Caco-2 (cell line): ENCODE measurements around the gene PRR15L. TPM values are rescaled to one million over a fixed set of nuclear protein-coding genes. Genes with fewer than 3 reads are reported as not detected.

ENCODE experiments used
- BruUV-seq: library from RNA; stranded (reverse); fragments of 400-500 nt; replicated peaks from 2 replicates; lab custom pipeline; 2021; lab: Mats Ljungman, UMichigan
- CTCF ChIA-PET: fragments of 300-600 bp; sonication (Branson Sonifier 250); formaldehyde crosslinking; loops from one replicate; lab custom pipeline; 2022; ENCODE audit warnings: antibody characterized with exemption; lab: Charles Lee
- POLR2A ChIA-PET: fragments of 300-600 bp; sonication (Branson Sonifier 250); formaldehyde crosslinking; loops from one replicate; lab custom pipeline; 2022; ENCODE audit warnings: antibody characterized with exemption; lab: Charles Lee
- DNase-seq, 2 experiments: peaks; one replicate each; pipeline versions ENCODE4 v3.0.0 to v3.0.0-alpha.2; 2020 to 2022
- H3K27me3 ChIP-seq: replicated peaks from 2 replicates; pipeline ENCODE4 v1.6.0; 2011; ENCODE audit warnings: low read length; ENCODE audit not compliant: control insufficient read depth, insufficient read depth
- H3K36me3 ChIP-seq: 2 replicates; pipeline ENCODE4 v1.5.1; 2011; ENCODE audit warnings: low read length; ENCODE audit not compliant: control insufficient read depth, insufficient read depth
- H3K4me1 ChIP-seq: fragments of 250-450 bp; sonication (Bioruptor Pico); 2 replicates; pipeline ENCODE4 v1.5.1; 2020; ENCODE audit warnings: mild to moderate bottlenecking
- H3K4me3 ChIP-seq: 2 replicates; pipeline ENCODE4 v1.5.1; 2011; ENCODE audit warnings: low read depth, mild to moderate bottlenecking, control low read depth, low read length
- H3K9me3 ChIP-seq: fragments of 250-450 bp; sonication (Bioruptor Pico); 2 replicates; pipeline ENCODE4 v1.5.1; 2020; ENCODE audit warnings: mild to moderate bottlenecking, moderate library complexity
- H3K27ac Mint-ChIP-seq: one replicate; pipeline ENCODE4 v1.8.0; 2022; ENCODE audit warnings: mixed read lengths; ENCODE audit not compliant: unreplicated experiment
- H3K27me3 Mint-ChIP-seq: one replicate; pipeline ENCODE4 v1.8.0; 2022; ENCODE audit warnings: mixed read lengths; ENCODE audit not compliant: insufficient read depth, unreplicated experiment
- H3K36me3 Mint-ChIP-seq: one replicate; pipeline ENCODE4 v1.8.0; 2022; ENCODE audit warnings: mild to moderate bottlenecking, mixed read lengths; ENCODE audit not compliant: insufficient read depth, unreplicated experiment
- H3K4me1 Mint-ChIP-seq: one replicate; pipeline ENCODE4 v1.8.0; 2022; ENCODE audit warnings: low read depth, mixed read lengths; ENCODE audit not compliant: unreplicated experiment
- H3K4me3 Mint-ChIP-seq: one replicate; pipeline ENCODE4 v1.8.0; 2022; ENCODE audit warnings: mild to moderate bottlenecking, moderate library complexity, mixed read lengths; ENCODE audit not compliant: unreplicated experiment
- H3K9me3 Mint-ChIP-seq: one replicate; pipeline ENCODE4 v1.8.0; 2022; ENCODE audit warnings: mixed read lengths; ENCODE audit not compliant: unreplicated experiment
- intact Hi-C: fragments of 100-400 bp; cut with micrococcal nuclease; formaldehyde crosslinking; loops from one replicate; pipeline ENCODE4 v1.10.0; 2022; ENCODE audit not compliant: unreplicated experiment
- total RNA-seq: library from RNA; stranded (reverse); gene quantifications from 2 replicates; pipeline ENCODE4 v1.2.3, GENCODE V29; 2022
- TF ChIP-seq, protein P1 (sequence below), 2 experiments: fragments of 200-600 bp in 1 of 2; IDR thresholded peaks; 1 replicate in 1 of 2; 2 replicates in 1 of 2; pipeline versions ENCODE4 v1.5.1 to v1.8.0; 2011 to 2022; ENCODE audit warnings: antibody characterized with exemption in 1 of 2, control low read depth in 1 of 2, inconsistent platforms in 1 of 2, low read depth in 1 of 2, low read length in 1 of 2, mild to moderate bottlenecking in 1 of 2, moderate library complexity in 1 of 2; ENCODE audit not compliant: insufficient read depth in 1 of 2, severe bottlenecking in 1 of 2, unreplicated experiment in 1 of 2

The PRR15L gene
- total RNA-seq, 1 experiment from 2014 or later, result 24.3 TPM

DNA sequence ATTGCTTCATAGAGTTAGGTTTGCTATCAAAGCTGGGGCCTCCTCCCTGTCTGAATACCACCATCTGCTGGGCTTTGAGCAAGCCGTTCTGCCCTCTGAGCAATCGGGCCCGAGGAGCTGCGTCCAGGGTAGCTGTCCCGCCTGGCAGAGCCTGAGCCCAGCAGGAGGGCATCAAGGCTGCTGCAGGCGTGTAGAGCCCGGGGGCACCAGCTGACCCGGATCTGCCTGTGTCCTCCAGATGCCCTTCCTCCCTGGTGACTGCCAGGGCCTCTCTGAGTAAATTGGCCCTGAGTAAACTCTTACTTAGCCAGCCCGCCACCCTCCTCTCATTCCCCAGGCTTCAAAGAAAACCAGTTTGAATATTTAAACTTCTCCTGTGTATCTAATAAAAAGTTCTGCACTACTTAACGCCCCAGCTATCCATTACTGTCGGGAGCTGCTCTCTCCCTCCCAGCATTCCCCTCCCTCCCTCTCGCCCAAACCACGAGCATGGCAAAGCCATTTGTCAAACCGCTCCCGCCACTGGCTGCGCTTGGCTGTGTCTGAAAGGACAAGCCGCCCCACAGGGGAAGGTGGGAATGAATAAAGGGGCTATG is 29.7 kb upstream of the PRR15L start:
- intact Hi-C loops, result no loop called here
- Mint-ChIP-seq H3K9me3 (no peaks in the 10 kb centered on the region), H3K4me1 (peaks cover 7% of the 10 kb centered on the region), H3K36me3 (peaks cover 19% of the 10 kb centered on the region), H3K27me3 (no peaks in the 10 kb centered on the region), H3K27ac (no peak overlapping the region), H3K4me3 (no peak overlapping the region)
- ChIA-PET CTCF (interaction anchor here (1.6 to 1.7 kb wide), 2 partner anchors 16 to 31 kb away, joined by 9 to 19 read pairs; partner anchors contain the start of gene CDK5RAP3), POLR2A (interaction anchor here (1.0 kb wide), 1 partner anchor 15 kb away, joined by 3 read pairs; no protein-coding TSS in a partner anchor)
- H3K4me1 ChIP-seq, result no peaks in the 10 kb centered on the region
- H3K9me3 ChIP-seq, result no peaks in the 10 kb centered on the region
- no TSS peak for BruUV-seq
- TF ChIP-seq, protein P1, sequence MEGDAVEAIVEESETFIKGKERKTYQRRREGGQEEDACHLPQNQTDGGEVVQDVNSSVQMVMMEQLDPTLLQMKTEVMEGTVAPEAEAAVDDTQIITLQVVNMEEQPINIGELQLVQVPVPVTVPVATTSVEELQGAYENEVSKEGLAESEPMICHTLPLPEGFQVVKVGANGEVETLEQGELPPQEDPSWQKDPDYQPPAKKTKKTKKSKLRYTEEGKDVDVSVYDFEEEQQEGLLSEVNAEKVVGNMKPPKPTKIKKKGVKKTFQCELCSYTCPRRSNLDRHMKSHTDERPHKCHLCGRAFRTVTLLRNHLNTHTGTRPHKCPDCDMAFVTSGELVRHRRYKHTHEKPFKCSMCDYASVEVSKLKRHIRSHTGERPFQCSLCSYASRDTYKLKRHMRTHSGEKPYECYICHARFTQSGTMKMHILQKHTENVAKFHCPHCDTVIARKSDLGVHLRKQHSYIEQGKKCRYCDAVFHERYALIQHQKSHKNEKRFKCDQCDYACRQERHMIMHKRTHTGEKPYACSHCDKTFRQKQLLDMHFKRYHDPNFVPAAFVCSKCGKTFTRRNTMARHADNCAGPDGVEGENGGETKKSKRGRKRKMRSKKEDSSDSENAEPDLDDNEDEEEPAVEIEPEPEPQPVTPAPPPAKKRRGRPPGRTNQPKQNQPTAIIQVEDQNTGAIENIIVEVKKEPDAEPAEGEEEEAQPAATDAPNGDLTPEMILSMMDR (IDR thresholded peaks at IDR 0.05; ENCODE audit: insufficient read depth in 1 of 2, low read depth in 1 of 2, low read length in 1 of 2, severe bottlenecking in 1 of 2, unreplicated experiment in 1 of 2), result peak in 1 of 2 experiments; percentile 8
- no peaks in the 10 kb centered on the region for H3K27me3 ChIP-seq
- peaks cover 7% of the 10 kb centered on the region; the same call in 1 of the 2 replicates for H3K36me3 ChIP-seq
- DNase-seq, result no peak
- no peak overlapping the region for H3K4me3 ChIP-seq

DNA sequence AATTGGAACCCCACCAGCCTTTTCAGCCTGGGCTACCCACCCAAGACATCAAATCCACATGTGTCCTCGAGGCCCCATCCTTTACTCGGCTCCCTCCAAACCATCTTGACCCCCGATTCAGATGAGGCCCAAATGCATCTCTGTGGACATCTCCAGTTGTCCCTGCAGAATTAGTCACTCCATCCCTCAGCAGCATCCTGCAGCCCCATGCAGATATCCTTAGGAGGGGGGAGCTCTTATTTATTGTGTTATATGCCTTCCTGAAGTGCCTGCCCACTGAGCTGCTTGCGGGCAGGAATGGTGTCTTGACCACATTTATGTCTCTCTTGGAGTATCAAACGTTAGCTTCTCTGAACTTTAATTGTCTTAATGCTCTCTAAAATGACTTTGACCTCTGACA is 28.8 kb upstream of the PRR15L start:
- H3K27me3 Mint-ChIP-seq, result no peaks in the 10 kb centered on the region
- CTCF ChIA-PET, result interaction anchor here (1.6 to 1.7 kb wide), 2 partner anchors 16 to 32 kb away, joined by 9 to 19 read pairs; partner anchors contain the start of gene CDK5RAP3
- intact Hi-C loops, result no loop called here
- POLR2A ChIA-PET, result interaction anchor here (1.0 kb wide), 1 partner anchor 14 kb away, joined by 3 read pairs; no protein-coding TSS in a partner anchor
- peaks cover 22% of the 10 kb centered on the region for H3K36me3 Mint-ChIP-seq
- H3K27me3 ChIP-seq, result no peaks in the 10 kb centered on the region
- no peak overlapping the region for H3K27ac Mint-ChIP-seq
- no TSS peak for BruUV-seq
- no peak overlapping the region for H3K4me3 Mint-ChIP-seq
- H3K36me3 ChIP-seq, result peaks cover 9% of the 10 kb centered on the region; the same call in 1 of the 2 replicates
- H3K4me3 ChIP-seq, result no peak overlapping the region
- H3K4me1 Mint-ChIP-seq, result peaks cover 7% of the 10 kb centered on the region
- no peaks in the 10 kb centered on the region for H3K4me1 ChIP-seq
- H3K9me3 ChIP-seq, result no peaks in the 10 kb centered on the region
- TF ChIP-seq, protein P1 (IDR thresholded peaks at IDR 0.05; ENCODE audit: insufficient read depth in 1 of 2, low read depth in 1 of 2, low read length in 1 of 2, severe bottlenecking in 1 of 2, unreplicated experiment in 1 of 2), result no peak
- no peak for DNase-seq
- no peaks in the 10 kb centered on the region for H3K9me3 Mint-ChIP-seq

DNA sequence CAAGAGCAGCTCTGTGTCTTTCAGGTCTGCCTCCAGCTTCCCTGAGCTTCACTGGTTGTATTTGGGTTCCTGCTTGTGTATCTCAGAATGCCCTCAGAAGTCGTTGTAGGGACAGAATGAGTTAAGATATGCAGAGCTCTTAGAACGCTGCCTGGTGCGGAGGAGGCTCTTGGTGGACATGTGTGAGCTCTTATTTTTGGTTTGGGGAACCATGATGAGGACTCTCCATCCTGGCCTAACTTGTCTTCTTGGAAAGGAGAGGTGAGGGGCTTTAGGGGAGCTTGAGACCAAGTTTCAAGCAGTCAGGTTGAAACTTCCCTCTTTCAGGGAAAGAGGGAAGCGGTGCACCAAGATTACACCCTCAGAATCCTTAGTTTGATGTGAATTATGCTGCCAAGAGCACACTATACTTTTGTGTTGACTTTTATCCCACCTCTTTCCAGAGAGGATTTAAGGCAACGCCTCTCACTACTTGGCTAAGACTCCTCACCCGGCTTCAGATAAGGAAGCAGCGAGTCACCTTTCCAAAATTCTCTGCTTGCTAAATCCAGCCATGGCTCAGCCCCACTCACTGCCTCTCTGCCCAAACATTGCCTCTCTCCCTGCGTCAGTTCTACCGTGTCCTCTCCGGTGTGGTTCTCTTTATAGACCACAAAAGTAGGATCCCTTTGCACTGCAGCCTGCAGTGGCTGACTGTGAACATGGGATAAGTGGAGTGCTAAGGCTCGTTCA is 26.0 kb upstream of the PRR15L start:
- Mint-ChIP-seq H3K4me3 (no peak overlapping the region), H3K9me3 (no peaks in the 10 kb centered on the region), H3K36me3 (peaks cover 41% of the 10 kb centered on the region), H3K27me3 (no peaks in the 10 kb centered on the region), H3K27ac (no peak overlapping the region), H3K4me1 (peaks cover 7% of the 10 kb centered on the region)
- DNase-seq, result no peak
- Histone ChIP-seq H3K36me3 (peaks cover 23% of the 10 kb centered on the region), H3K4me1 (no peaks in the 10 kb centered on the region), H3K9me3 (no peaks in the 10 kb centered on the region), H3K27me3 (no peaks in the 10 kb centered on the region), H3K4me3 (no peak overlapping the region)
- BruUV-seq, result no TSS peak
- POLR2A ChIA-PET, result interaction anchor here (1.0 kb wide), 1 partner anchor 13 kb away, joined by 3 read pairs; the partner anchor contains the start of gene CDK5RAP3
- CTCF ChIA-PET, result interaction anchor here (1.4 to 1.5 kb wide), 2 partner anchors 35 to 42 kb away, joined by 5 to 6 read pairs; no protein-coding TSS in a partner anchor
- TF ChIP-seq, protein P1 (IDR thresholded peaks at IDR 0.05; ENCODE audit: insufficient read depth in 1 of 2, low read depth in 1 of 2, low read length in 1 of 2, severe bottlenecking in 1 of 2, unreplicated experiment in 1 of 2), result no peak
- intact Hi-C loops, result loop anchor here (5.0 kb wide), 1 partner anchor 36 kb away; no protein-coding TSS in a partner anchor
